K562 (cell line): ENCODE results near the gene NDUFA5. TPM values are rescaled to one million over a fixed set of nuclear protein-coding genes. Genes with fewer than 3 reads are reported as not detected.
A peak's percentile ranks its signal among the peaks of the same experiment; 100 is the strongest.

Source experiments
- FIP1L1 ChIP-seq: fragments of 200-400 bp; formaldehyde crosslinking; IDR thresholded peaks from 2 replicates; pipeline ENCODE4 v1.6.1; 2018; ENCODE audit warnings: mild to moderate bottlenecking, low read depth, low read length; ENCODE audit not compliant: poor library complexity, severe bottlenecking
- IFI16 ChIP-seq: fragments of 250-450 bp; sonication (Bioruptor Pico); IDR thresholded peaks from 2 replicates; pipeline ENCODE4 v2.1.2; 2022; ENCODE audit warnings: mild to moderate bottlenecking, inconsistent platforms
- MNT ChIP-seq, 2 experiments: fragments of 450-650 bp; conservative IDR thresholded peaks; 2 replicates each; pipeline ENCODE4 v1.6.1; 2017; ENCODE audit warnings: mild to moderate bottlenecking in 2 of 2, moderate library complexity in 2 of 2
- MYC ChIP-seq, 2 experiments: fragments of 250-450 bp in 1 of 2; sonication (Bioruptor Pico) in 1 of 2; IDR thresholded peaks; 2 replicates each; pipeline versions ENCODE4 v1.5.1 to v1.6.1; 2012 to 2021; ENCODE audit warnings: low read depth in 2 of 2, borderline replicate concordance in 1 of 2, improper control_type of control experiment in 1 of 2, low read length in 1 of 2, mild to moderate bottlenecking in 1 of 2, moderate library complexity in 1 of 2
- MYNN ChIP-seq, 2 experiments: sonication (generic); formaldehyde crosslinking in 1 of 2; IDR thresholded peaks; 2 replicates each; pipeline versions ENCODE4 v1.5.0 to v1.6.1; 2016 to 2020; ENCODE audit warnings: antibody characterized with exemption in 1 of 2, missing genetic modification reagents in 1 of 2
- PURB ChIP-seq: sonication (generic); formaldehyde crosslinking; IDR thresholded peaks from 2 replicates; pipeline ENCODE4 v1.9.0; 2021; ENCODE audit warnings: low read depth, mild to moderate bottlenecking, missing genetic modification reagents
- SIN3A ChIP-seq, 2 experiments: fragments of 150-350 bp in 1 of 2; IDR thresholded peaks; 2 replicates each; pipeline ENCODE4 v1.6.1; 2011 to 2016; ENCODE audit warnings: borderline replicate concordance in 2 of 2, low read depth in 2 of 2, low read length in 2 of 2, mild to moderate bottlenecking in 2 of 2, moderate library complexity in 2 of 2; ENCODE audit not compliant: control insufficient read depth in 1 of 2
- TAF15 ChIP-seq: fragments of 200-400 bp; formaldehyde crosslinking; IDR thresholded peaks from 2 replicates; pipeline ENCODE4 v1.6.1; 2017; ENCODE audit warnings: mild to moderate bottlenecking, low read depth, low read length, moderate library complexity
- ZBTB26 ChIP-seq: fragments of 450-650 bp; formaldehyde crosslinking; IDR thresholded peaks from 2 replicates; pipeline ENCODE4 v1.4.0; 2022; ENCODE audit warnings: missing genetic modification characterization
- ZNF124 ChIP-seq: sonication (generic); formaldehyde crosslinking; IDR thresholded peaks from 2 replicates; pipeline ENCODE4 v1.8.1; 2022; ENCODE audit warnings: missing genetic modification reagents
- ZNF41 ChIP-seq: fragments of 250-450 bp; sonication (Bioruptor Pico); conservative IDR thresholded peaks from 2 replicates; pipeline ENCODE4 v1.4.0; 2020; ENCODE audit warnings: mild to moderate bottlenecking
- ZNF436 ChIP-seq: fragments of 250-450, 450-650 bp; sonication (Bioruptor Pico); formaldehyde crosslinking; IDR thresholded peaks from 2 replicates; pipeline ENCODE4 v1.7.0; 2020; ENCODE audit warnings: mild to moderate bottlenecking
- polyA plus RNA-seq, 8 experiments: library from polyadenylated mRNA; depleted of rRNA in 4 of 8; stranded (reverse) in 5 of 8; unstranded in 3 of 8; fragments of >200 nt; fragmentation: Nextera tagmentation in 2 of 8; fragmentation: Illumina TruSeq in 1 of 8; extraction: Ambion mirVana in 2 of 8; extraction: Trizol in 1 of 8; gene quantifications; 2 replicates each; pipeline versions ENCODE4 v1.2.1 to v1.2.3, GENCODE V29; 2011 to 2014; ENCODE audit warnings: inconsistent platforms in 1 of 8, missing spikeins in 1 of 8
- total RNA-seq, 7 experiments: library from RNA; depleted of rRNA in 6 of 7; stranded (reverse); fragments of >200 nt in 6 of 7; fragmentation: Illumina TruSeq in 2 of 7; extraction: Trizol in 2 of 7; gene quantifications; 2 replicates each; pipeline versions ENCODE4 v1.2.1 to v1.2.3, GENCODE V29; 2011 to 2021; ENCODE audit warnings: low replicate concordance in 1 of 7
- TF ChIP-seq, protein P1 (sequence below): IDR thresholded peaks from 2 replicates; pipeline ENCODE4 v1.6.1; 2016; ENCODE audit warnings: missing genetic modification characterization, missing compliant biosample characterization

Gene NDUFA5
- total and polyA plus RNA-seq, 9 of the 15 experiments (the other 6 are each of a cell fraction or from before 2014, with no cell fraction given), result 155 to 677 (median 269) TPM

DNA sequence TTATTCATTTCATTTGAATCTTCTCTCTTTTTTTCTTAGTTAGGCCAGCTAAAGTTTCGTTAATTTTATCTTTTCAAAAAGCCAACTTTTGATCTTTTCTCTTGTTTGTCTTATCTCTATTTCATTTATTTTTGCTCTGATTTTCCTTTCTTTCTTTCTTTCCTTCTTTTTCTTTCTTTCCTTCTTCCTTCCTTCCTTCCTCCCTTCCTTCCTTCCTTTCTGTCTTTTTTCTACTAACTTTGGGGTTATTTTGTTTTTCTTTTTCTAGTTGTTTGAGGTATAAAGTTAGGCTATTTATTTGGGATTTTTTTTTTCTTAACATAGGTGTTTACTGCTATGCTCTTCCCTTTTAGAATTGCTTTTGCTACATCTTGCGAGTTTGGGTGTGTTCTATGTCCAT, 30.8 kb upstream of the NDUFA5 start (continued):
- TF ChIP-seq SIN3A (IDR thresholded peaks at IDR 0.05; ENCODE audit: borderline replicate concordance in 2 of 2, control insufficient read depth in 1 of 2, low read depth in 2 of 2, low read length in 2 of 2) (no peak), TAF15 (no peak), FIP1L1 (no peak), IFI16 (CRISPR knock-in tag) (no peak), MYNN (IDR thresholded peaks at IDR 0.05) (no peak), MYNN (CRISPR knock-in tag; IDR thresholded peaks at IDR 0.05) (no peak), MYC (IDR thresholded peaks at IDR 0.05; ENCODE audit: low read depth, low read length) (no peak), MYC (CRISPR knock-in tag; IDR thresholded peaks at IDR 0.05; ENCODE audit: borderline replicate concordance, low read depth) (no peak), ZNF436 (no peak), MNT (conservative IDR thresholded peaks at IDR 0.05) (no peak), ZNF41 (CRISPR knock-in tag) (no peak), ZNF124 (CRISPR knock-in tag) (no peak), PURB (no peak), ZBTB26 (CRISPR knock-in tag) (0 out of 2 replicates have a peak, but pooled peaks have one; percentile 41)
- TF ChIP-seq, protein P1, sequence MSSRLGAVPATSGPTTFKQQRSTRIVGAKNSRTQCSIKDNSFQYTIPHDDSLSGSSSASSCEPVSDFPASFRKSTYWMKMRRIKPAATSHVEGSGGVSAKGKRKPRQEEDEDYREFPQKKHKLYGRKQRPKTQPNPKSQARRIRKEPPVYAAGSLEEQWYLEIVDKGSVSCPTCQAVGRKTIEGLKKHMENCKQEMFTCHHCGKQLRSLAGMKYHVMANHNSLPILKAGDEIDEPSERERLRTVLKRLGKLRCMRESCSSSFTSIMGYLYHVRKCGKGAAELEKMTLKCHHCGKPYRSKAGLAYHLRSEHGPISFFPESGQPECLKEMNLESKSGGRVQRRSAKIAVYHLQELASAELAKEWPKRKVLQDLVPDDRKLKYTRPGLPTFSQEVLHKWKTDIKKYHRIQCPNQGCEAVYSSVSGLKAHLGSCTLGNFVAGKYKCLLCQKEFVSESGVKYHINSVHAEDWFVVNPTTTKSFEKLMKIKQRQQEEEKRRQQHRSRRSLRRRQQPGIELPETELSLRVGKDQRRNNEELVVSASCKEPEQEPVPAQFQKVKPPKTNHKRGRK, result peak; percentile 95
- TF ChIP-seq, all 486 proteins: peak for 7
